ENCODE measurements around the gene ABCB9. TPM values are rescaled to one million over a fixed set of nuclear protein-coding genes. Genes with fewer than 3 reads are reported as not detected.

Gene ABCB9
- total RNA-seq, 1 experiment from 2014 or later, result 4.6 TPM

DNA sequence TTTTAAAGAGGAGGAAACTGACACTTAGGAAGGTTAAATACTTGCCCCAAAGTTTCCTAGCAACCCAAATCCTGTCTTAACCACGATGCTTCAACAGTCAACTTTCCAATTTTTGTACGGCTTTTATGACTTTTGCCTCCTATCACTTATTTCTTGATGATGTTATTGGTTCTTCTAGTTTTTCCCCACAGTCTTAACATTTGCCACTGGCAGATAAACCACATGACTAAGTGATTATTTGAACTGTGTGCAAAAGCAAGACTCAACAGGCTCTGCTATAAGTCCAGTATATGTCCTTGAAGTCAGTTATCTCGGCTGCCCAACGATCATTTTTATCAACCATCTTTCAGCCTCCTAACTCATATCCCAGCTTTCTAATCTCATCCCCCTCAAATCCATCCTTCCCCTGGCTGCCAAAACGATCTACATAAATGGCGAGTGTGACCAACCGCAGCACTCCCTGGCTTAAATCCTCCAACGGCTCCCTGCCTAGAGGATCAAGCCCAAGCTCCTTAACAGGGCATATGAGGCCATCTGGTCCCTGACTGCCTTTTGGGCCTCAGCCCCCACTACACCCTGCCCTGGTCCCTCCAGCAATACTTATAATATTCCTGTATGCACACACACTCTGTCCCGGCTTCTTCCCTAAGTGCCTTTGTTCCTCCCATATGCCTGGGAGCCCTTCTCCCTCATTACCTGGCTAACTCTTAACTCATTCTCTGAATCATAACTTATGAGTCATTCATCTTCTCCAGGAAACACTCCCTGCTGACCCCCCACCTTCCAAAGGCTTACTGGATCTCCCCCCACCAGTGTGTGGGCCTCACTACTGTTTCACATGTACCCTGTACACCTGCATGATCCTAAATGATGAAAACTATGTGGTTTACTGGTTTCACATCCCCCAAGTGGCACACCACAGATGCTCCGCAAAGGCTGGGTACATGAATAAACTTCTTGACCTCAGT lies 79.1 kb downstream of the ABCB9 start:
- no CpG with 5 or more reads among the region's 10 CpGs for WGBS (ENCODE audit: extremely low coverage, insufficient read length, low lambda C conversion rate)

More for the DNA sequence above, 79.1 kb downstream of the ABCB9 start:
- Histone ChIP-seq H3K79me2 (ENCODE audit: insufficient read depth, low read length) (no peaks in the 10 kb centered on the region), H3K79me1 (ENCODE audit: insufficient read depth, low read depth, low read length, poor library complexity, severe bottlenecking) (peaks cover 2% of the 10 kb centered on the region), H3K23ac (ENCODE audit: insufficient read length, low read depth, low read length) (no peak overlapping the region), H4K8ac (replicated peaks; ENCODE audit: insufficient read length, low read depth, low read length) (no peak overlapping the region), H2BK120ac (ENCODE audit: low read depth, low read length, poor library complexity, severe bottlenecking) (no peak overlapping the region), H3K14ac (ENCODE audit: insufficient read depth, low read length) (no peak overlapping the region), H2BK12ac (ENCODE audit: insufficient read length, low read depth, low read length) (no peak overlapping the region), H3K4me1 (ENCODE audit: insufficient read depth, low read length) (peaks cover 7% of the 10 kb centered on the region), H3T11ph (ENCODE audit: low read length) (no peak overlapping the region), H2AK5ac (ENCODE audit: insufficient read length, low read length) (no peak overlapping the region), H3K9me3 (ENCODE audit: control insufficient read depth, low read depth, low read length) (no peaks in the 10 kb centered on the region), H2BK20ac (ENCODE audit: low read depth, low read length, poor library complexity, severe bottlenecking) (no peak overlapping the region), H3K4ac (ENCODE audit: low read depth, low read length) (no peak overlapping the region), H4K5ac (ENCODE audit: insufficient read length, low read depth, low read length) (no peak overlapping the region), H3K27ac (ENCODE audit: insufficient read length, low read depth, low read length) (no peak overlapping the region), H3K18ac (ENCODE audit: insufficient read length, low read depth, low read length) (peak overlapping the region; percentile 1), H2BK15ac (ENCODE audit: low read depth, low read length) (no peak overlapping the region), H4K91ac (ENCODE audit: insufficient read length, low read depth, low read length) (no peak overlapping the region), H4K20me1 (ENCODE audit: control insufficient read depth, insufficient read depth, insufficient read length) (no peaks in the 10 kb centered on the region), H3K56ac (ENCODE audit: insufficient read length, low read depth, low read length) (no peak overlapping the region), H3K9ac (ENCODE audit: extremely low read depth, insufficient read length, low read length) (no peak overlapping the region), H2AFZ (ENCODE audit: low read length) (no peak overlapping the region), H3K27me3 (ENCODE audit: insufficient read depth, low read length) (no peaks in the 10 kb centered on the region; the same call in 1 of the 2 replicates), H2BK5ac (ENCODE audit: insufficient read length, low read length) (no peak overlapping the region), H3K4me2 (ENCODE audit: insufficient read depth, insufficient read length, low read length) (no peak overlapping the region), H3K23me2 (ENCODE audit: insufficient read length, low read depth, low read length, poor library complexity, severe bottlenecking) (no peaks in the 10 kb centered on the region)
- DNase-seq, result no peak
- TF ChIP-seq, protein P1, sequence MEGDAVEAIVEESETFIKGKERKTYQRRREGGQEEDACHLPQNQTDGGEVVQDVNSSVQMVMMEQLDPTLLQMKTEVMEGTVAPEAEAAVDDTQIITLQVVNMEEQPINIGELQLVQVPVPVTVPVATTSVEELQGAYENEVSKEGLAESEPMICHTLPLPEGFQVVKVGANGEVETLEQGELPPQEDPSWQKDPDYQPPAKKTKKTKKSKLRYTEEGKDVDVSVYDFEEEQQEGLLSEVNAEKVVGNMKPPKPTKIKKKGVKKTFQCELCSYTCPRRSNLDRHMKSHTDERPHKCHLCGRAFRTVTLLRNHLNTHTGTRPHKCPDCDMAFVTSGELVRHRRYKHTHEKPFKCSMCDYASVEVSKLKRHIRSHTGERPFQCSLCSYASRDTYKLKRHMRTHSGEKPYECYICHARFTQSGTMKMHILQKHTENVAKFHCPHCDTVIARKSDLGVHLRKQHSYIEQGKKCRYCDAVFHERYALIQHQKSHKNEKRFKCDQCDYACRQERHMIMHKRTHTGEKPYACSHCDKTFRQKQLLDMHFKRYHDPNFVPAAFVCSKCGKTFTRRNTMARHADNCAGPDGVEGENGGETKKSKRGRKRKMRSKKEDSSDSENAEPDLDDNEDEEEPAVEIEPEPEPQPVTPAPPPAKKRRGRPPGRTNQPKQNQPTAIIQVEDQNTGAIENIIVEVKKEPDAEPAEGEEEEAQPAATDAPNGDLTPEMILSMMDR (conservative IDR thresholded peaks at IDR 0.05), result no peak
- H3K36me3 Mint-ChIP-seq (ENCODE audit: insufficient read depth in 1 of 3, low read depth in 3 of 3), result no peaks in the 10 kb centered on the region
- H3K4me1 Mint-ChIP-seq, result peaks cover 43 to 56% of the 10 kb centered on the region in 2 experiments
- H3K27ac Mint-ChIP-seq, result no peak overlapping the region; a peak in 1 of 7 replicates
- H3K9me3 Mint-ChIP-seq, result no peaks in the 10 kb centered on the region
- no peak overlapping the region for H3K4me3 Mint-ChIP-seq
- peaks cover 87% of the 10 kb centered on the region for H3K27me3 Mint-ChIP-seq (ENCODE audit: low read depth)
